Spleen (tissue), 7 donors: ENCODE measurements around the gene NFIC.

ENCODE experiments used
- POLR2AphosphoS5 ChIP-seq, 3 donors: sonication (generic); formaldehyde crosslinking; IDR thresholded peaks; one replicate each; pipeline ENCODE4 v1.5.1; 2017; ENCODE audit warnings: antibody characterized with exemption in 3 of 3
- TF ChIP-seq, protein P1 (sequence below), 11 experiments: fragments of 200-600 bp in 7 of 11; fragments of 450-650 bp in 4 of 11; sonication (generic) in 4 of 11; IDR thresholded peaks in 8 of 11; conservative IDR thresholded peaks in 3 of 11; 1 replicate in 7 of 11; 2 replicates in 4 of 11; pipeline versions ENCODE4 v1.4.0 to v1.8.0; 2016 to 2021; ENCODE audit warnings: antibody characterized with exemption in 11 of 11, inconsistent platforms in 4 of 11, mild to moderate bottlenecking in 1 of 11
- donor health status: DM: no; HTN: no; CAD: no; lungs with moderate emphysema.
- donor health status: DM: no; HTN: no; CAD: no.
- donor health status: DM: no; HTN: no; CAD: no.

DNA sequence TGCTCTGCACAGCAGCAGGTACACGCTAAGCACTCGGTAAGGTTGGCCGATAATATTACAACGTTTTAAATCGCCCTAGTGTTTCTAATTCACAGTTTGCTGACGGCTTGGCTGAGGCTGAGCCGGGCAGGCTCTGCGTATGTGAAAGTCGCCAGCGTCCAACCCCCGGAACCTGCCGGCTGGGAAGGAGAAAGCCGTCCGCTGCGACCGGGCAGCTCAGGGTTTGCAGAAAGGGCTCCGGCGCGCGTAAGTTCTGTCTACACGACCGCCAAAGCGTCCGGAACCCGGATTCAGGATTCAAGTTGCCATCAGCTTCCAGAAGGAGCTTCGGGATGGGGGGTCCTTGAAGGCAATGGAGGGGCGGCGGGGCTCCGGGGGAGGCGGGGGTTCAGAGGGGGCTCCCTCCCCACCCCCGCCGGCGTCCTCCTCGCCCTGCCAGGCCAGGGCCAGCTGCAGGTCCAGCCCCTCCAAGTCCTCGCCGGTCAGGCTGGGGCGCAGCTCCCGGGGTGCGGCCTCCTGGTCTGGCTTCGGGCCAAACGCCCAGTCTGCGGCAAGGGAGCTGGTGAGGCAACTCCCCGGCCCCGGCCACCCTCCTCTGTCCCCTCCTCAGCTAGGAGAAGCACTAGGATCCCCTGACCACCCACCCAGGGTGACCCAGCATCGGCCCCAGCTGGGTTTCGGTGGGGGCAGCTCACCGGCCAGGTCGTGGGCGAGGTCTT lies 116.3 kb downstream of the NFIC start:
- TF ChIP-seq, protein P1, sequence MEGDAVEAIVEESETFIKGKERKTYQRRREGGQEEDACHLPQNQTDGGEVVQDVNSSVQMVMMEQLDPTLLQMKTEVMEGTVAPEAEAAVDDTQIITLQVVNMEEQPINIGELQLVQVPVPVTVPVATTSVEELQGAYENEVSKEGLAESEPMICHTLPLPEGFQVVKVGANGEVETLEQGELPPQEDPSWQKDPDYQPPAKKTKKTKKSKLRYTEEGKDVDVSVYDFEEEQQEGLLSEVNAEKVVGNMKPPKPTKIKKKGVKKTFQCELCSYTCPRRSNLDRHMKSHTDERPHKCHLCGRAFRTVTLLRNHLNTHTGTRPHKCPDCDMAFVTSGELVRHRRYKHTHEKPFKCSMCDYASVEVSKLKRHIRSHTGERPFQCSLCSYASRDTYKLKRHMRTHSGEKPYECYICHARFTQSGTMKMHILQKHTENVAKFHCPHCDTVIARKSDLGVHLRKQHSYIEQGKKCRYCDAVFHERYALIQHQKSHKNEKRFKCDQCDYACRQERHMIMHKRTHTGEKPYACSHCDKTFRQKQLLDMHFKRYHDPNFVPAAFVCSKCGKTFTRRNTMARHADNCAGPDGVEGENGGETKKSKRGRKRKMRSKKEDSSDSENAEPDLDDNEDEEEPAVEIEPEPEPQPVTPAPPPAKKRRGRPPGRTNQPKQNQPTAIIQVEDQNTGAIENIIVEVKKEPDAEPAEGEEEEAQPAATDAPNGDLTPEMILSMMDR (IDR thresholded peaks at IDR 0.05 in 8 of 11, conservative IDR thresholded peaks at IDR 0.05 in 3 of 11): no peak
- TF ChIP-seq POLR2AphosphoS5 (IDR thresholded peaks at IDR 0.05): no peak
